Activated CD8-positive, alpha-beta T cell treated with anti-CD3 and anti-CD28 coated beads for 36 hours (primary cell): ENCODE results near the gene ADGB. TPM values are rescaled to one million over a fixed set of nuclear protein-coding genes. Genes with fewer than 3 reads are reported as not detected.

Source experiments
- ATAC-seq: fragments of 200-7000 bp; cut with Tn5 transposase; one replicate; pipeline ENCODE4 v1.10.0; 2021; ENCODE audit warnings: mild to moderate bottlenecking, moderate library complexity
- CTCF ChIA-PET: fragments of 350-600 bp; sonication (Branson Sonifier 250); formaldehyde crosslinking; loops from one replicate; lab custom pipeline; 2021; ENCODE audit warnings: antibody characterized with exemption; lab: Charles Lee
- POLR2A ChIA-PET: fragments of 350-600 bp; sonication (Branson Sonifier 250); formaldehyde crosslinking; loops from one replicate; lab custom pipeline; 2021; ENCODE audit warnings: antibody characterized with exemption; lab: Charles Lee
- DNase-seq: peaks from one replicate; pipeline ENCODE4 v3.0.0-alpha.2; 2020
- H3K27ac Mint-ChIP-seq: one replicate; pipeline ENCODE4 v1.8.0; 2021; ENCODE audit warnings: mild to moderate bottlenecking, mixed read lengths
- H3K27me3 Mint-ChIP-seq: one replicate; pipeline ENCODE4 v1.8.0; 2021; ENCODE audit warnings: mixed read lengths
- H3K36me3 Mint-ChIP-seq: one replicate; pipeline ENCODE4 v1.8.0; 2021; ENCODE audit warnings: low read depth, mixed read lengths
- H3K4me1 Mint-ChIP-seq: one replicate; pipeline ENCODE4 v1.8.0; 2021; ENCODE audit warnings: low read depth, mixed read lengths
- H3K4me3 Mint-ChIP-seq: one replicate; pipeline ENCODE4 v1.8.0; 2021; ENCODE audit warnings: mild to moderate bottlenecking, moderate library complexity, mixed read lengths
- H3K9me3 Mint-ChIP-seq: one replicate; pipeline ENCODE4 v1.8.0; 2021; ENCODE audit warnings: mixed read lengths
- intact Hi-C: fragments of 100-400 bp; cut with micrococcal nuclease; formaldehyde crosslinking; loops from one replicate; pipeline ENCODE4 v1.10.0; 2022
- total RNA-seq, 2 experiments: library from RNA; stranded (reverse); gene quantifications; one replicate each; pipeline ENCODE4 v1.2.3, GENCODE V29; 2021
- TF ChIP-seq, protein P1 (sequence below): fragments of 200-600 bp; IDR thresholded peaks from one replicate; pipeline ENCODE4 v1.8.0; 2022; ENCODE audit warnings: antibody characterized with exemption, mild to moderate bottlenecking

The ADGB gene
- total RNA-seq, 2 experiments from 2014 or later, result not detected

DNA sequence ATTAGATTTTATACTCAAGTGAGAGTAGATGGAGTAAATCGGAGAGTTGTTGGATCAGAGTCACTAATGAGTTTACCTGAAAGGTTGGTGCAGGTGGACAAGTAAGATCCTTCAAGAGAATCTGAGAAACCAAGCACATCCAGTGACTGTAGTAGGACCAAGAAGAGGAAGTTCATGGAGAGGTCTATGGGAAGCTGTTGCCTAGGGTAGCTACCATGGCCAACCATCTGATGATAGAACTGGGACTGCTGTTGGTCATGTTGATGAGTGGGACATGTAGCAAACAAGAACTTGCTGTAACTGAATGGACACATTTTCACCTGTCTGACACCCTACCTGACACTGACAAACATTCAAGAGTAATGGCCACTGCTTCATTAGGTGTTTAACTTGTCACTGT is 11.3 kb upstream of the ADGB start:
- H3K36me3 Mint-ChIP-seq, result no peaks in the 10 kb centered on the region

DNA sequence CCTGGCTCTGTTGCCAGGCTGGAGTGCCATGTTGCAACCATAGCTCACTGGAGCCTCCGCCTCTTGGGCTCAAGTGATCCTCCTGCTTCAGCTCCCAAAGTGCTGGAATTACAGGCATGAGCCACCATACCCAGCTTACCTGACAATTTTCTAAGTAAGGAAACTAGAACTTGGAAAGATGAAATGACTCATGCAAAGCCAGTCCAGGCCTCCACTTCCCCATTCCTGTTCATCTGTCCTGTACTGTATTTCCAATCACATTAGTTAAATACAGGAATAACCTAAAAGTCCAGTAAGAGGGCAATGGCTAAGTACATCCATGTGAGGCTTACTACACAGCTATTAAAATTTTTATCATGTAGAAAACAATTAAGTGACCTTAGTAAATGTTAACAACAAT is 8.3 kb upstream of the ADGB start:
- Mint-ChIP-seq H3K27ac (no peak overlapping the region), H3K36me3 (no peaks in the 10 kb centered on the region), H3K9me3 (no peaks in the 10 kb centered on the region), H3K4me1 (no peaks in the 10 kb centered on the region), H3K4me3 (no peak overlapping the region), H3K27me3 (no peaks in the 10 kb centered on the region)
- POLR2A ChIA-PET, result no interaction called here
- TF ChIP-seq, protein P1, sequence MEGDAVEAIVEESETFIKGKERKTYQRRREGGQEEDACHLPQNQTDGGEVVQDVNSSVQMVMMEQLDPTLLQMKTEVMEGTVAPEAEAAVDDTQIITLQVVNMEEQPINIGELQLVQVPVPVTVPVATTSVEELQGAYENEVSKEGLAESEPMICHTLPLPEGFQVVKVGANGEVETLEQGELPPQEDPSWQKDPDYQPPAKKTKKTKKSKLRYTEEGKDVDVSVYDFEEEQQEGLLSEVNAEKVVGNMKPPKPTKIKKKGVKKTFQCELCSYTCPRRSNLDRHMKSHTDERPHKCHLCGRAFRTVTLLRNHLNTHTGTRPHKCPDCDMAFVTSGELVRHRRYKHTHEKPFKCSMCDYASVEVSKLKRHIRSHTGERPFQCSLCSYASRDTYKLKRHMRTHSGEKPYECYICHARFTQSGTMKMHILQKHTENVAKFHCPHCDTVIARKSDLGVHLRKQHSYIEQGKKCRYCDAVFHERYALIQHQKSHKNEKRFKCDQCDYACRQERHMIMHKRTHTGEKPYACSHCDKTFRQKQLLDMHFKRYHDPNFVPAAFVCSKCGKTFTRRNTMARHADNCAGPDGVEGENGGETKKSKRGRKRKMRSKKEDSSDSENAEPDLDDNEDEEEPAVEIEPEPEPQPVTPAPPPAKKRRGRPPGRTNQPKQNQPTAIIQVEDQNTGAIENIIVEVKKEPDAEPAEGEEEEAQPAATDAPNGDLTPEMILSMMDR, result no peak
- DNase-seq, result no peak
- intact Hi-C loops, result no loop called here
- ATAC-seq, result no peak
- CTCF ChIA-PET, result no interaction called here

More for the DNA sequence above, 11.3 kb upstream of the ADGB start:
- Mint-ChIP-seq H3K9me3 (no peaks in the 10 kb centered on the region), H3K4me3 (no peak overlapping the region), H3K4me1 (no peaks in the 10 kb centered on the region), H3K27ac (no peak overlapping the region), H3K27me3 (no peaks in the 10 kb centered on the region)
- DNase-seq (no peak), ATAC-seq (no peak)
- intact Hi-C loops, result no loop called here
- ChIA-PET CTCF (no interaction called here), POLR2A (no interaction called here)
- TF ChIP-seq, protein P1, result no peak

DNA sequence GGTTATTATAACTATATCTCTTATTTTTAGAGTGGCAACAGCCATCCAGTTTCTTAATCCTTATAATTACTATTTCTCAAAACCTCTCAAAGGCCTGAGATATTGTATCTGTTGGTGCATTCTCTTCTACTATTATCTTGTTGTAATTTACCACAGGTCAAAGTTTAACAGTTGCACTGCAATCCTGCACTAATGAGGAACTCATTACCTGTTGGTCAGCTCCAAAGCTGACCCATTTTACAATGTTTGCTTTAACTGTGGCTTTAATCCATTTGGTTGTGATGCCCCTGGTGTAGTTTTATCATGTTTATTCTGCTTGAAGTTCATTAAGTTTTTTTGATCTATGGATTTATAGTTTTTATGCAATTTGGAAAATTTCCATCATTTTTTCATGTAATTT is 6.3 kb upstream of the ADGB start:
- no peak overlapping the region for H3K27ac Mint-ChIP-seq
- TF ChIP-seq, protein P1, result no peak

DNA sequence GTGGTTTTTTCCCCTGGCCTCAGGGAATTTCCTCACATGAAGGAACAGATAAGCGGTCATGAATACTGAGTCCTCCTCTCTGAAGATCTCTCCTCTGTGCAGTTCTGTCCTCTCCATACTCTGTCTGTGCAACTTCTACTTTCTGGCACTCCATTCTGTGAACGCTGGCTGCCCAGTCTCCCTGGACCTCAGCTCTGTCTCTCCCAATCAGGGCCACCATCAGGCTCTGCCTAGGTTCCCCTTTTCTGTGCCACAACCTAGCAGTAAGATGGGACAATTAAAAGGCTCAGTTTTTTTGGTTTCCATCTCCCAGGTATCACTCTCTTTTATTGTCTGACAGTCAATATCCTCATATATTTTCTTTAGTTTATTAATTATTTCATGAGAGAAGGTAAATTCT is 4.8 kb upstream of the ADGB start:
- Mint-ChIP-seq H3K27me3 (peaks cover 9% of the 10 kb centered on the region), H3K4me3 (no peak overlapping the region), H3K9me3 (no peaks in the 10 kb centered on the region), H3K4me1 (peaks cover 1% of the 10 kb centered on the region), H3K27ac (no peak overlapping the region), H3K36me3 (no peaks in the 10 kb centered on the region)
- TF ChIP-seq, protein P1, result no peak
- ChIA-PET CTCF (no interaction called here), POLR2A (no interaction called here)
- no peak for ATAC-seq
- intact Hi-C loops, result no loop called here
- no peak for DNase-seq

More for the DNA sequence above, 6.3 kb upstream of the ADGB start:
- no peak for ATAC-seq
- intact Hi-C loops, result no loop called here
- H3K9me3 Mint-ChIP-seq, result no peaks in the 10 kb centered on the region
- no peak for DNase-seq
- POLR2A ChIA-PET, result interaction anchor here (0.6 kb wide), 1 partner anchor 692 kb away, joined by 4 read pairs; no protein-coding TSS in a partner anchor
- no peak overlapping the region for H3K4me3 Mint-ChIP-seq
- no peaks in the 10 kb centered on the region for H3K36me3 Mint-ChIP-seq
- CTCF ChIA-PET, result no interaction called here
- no peaks in the 10 kb centered on the region for H3K27me3 Mint-ChIP-seq
- no peaks in the 10 kb centered on the region for H3K4me1 Mint-ChIP-seq

DNA sequence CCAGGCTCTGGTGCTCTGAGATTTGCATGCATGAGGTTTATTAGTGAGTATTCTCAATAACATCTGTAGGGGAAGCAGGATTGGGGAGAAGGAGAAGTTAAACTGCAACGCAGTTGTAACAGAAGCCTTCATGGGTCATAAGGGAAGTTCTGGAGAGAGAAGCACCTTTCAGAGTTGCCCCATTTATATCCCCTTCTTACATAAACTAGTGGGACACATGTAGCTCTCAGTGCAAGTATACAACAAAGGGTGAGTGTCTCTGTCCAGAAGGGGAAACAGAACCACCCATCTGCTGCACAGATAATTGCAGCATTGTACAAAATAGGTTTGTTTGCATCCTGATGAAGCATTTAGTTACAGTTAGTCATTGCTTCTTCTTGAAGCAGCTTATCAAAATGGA is 4.3 kb upstream of the ADGB start:
- POLR2A ChIA-PET, result no interaction called here
- intact Hi-C loops, result no loop called here
- H3K4me3 Mint-ChIP-seq, result no peak overlapping the region
- no peaks in the 10 kb centered on the region for H3K9me3 Mint-ChIP-seq
- DNase-seq (no peak), ATAC-seq (no peak)
- no peaks in the 10 kb centered on the region for H3K36me3 Mint-ChIP-seq
- H3K27ac Mint-ChIP-seq, result no peak overlapping the region
- H3K4me1 Mint-ChIP-seq, result peaks cover 4% of the 10 kb centered on the region
- CTCF ChIA-PET, result no interaction called here
- TF ChIP-seq, protein P1, result no peak
- H3K27me3 Mint-ChIP-seq, result peaks cover 12% of the 10 kb centered on the region
